K562 (cell line): ENCODE data around the gene NYAP1. TPM values are rescaled to one million over a fixed set of nuclear protein-coding genes. Genes with fewer than 3 reads are reported as not detected.

Experiments used
- CEBPB ChIP-seq: fragments of 450-650 bp; IDR thresholded peaks from 2 replicates; pipeline ENCODE4 v1.6.1; 2016; ENCODE audit warnings: missing genetic modification characterization, missing compliant biosample characterization
- polyA plus RNA-seq, 8 experiments: library from polyadenylated mRNA; depleted of rRNA in 4 of 8; stranded (reverse) in 5 of 8; unstranded in 3 of 8; fragments of >200 nt; fragmentation: Nextera tagmentation in 2 of 8; fragmentation: Illumina TruSeq in 1 of 8; extraction: Ambion mirVana in 2 of 8; extraction: Trizol in 1 of 8; gene quantifications; 2 replicates each; pipeline versions ENCODE4 v1.2.1 to v1.2.3, GENCODE V29; 2011 to 2014; ENCODE audit warnings: inconsistent platforms in 1 of 8, missing spikeins in 1 of 8
- total RNA-seq, 7 experiments: library from RNA; depleted of rRNA in 6 of 7; stranded (reverse); fragments of >200 nt in 6 of 7; fragmentation: Illumina TruSeq in 2 of 7; extraction: Trizol in 2 of 7; gene quantifications; 2 replicates each; pipeline versions ENCODE4 v1.2.1 to v1.2.3, GENCODE V29; 2011 to 2021; ENCODE audit warnings: low replicate concordance in 1 of 7
- TF ChIP-seq, protein P1 (sequence below), 2 experiments: fragments of 450-650 bp; IDR thresholded peaks; 2 replicates each; pipeline ENCODE4 v1.6.1; 2016
- TF ChIP-seq, protein P2 (sequence below): sonication (generic); formaldehyde crosslinking; IDR thresholded peaks from 2 replicates; pipeline ENCODE4 v1.8.1; 2023; ENCODE audit warnings: mild to moderate bottlenecking, missing genetic modification reagents
- TF ChIP-seq, protein P3 (sequence below): fragments of 250-450 bp; sonication (Bioruptor Pico); IDR thresholded peaks from 2 replicates; pipeline ENCODE4 v1.5.0; 2020; ENCODE audit warnings: mild to moderate bottlenecking, borderline replicate concordance
- TF ChIP-seq, protein P4 (sequence below), 2 experiments: fragments of 450-650 bp in 1 of 2; sonication (generic) in 1 of 2; formaldehyde crosslinking in 1 of 2; IDR thresholded peaks in 1 of 2; conservative IDR thresholded peaks in 1 of 2; 2 replicates each; pipeline versions ENCODE4 v1.6.1 to v1.8.1; 2016 to 2023; ENCODE audit warnings: mild to moderate bottlenecking in 2 of 2, moderate library complexity in 2 of 2, inconsistent platforms in 1 of 2, missing genetic modification reagents in 1 of 2
- TF ChIP-seq, protein P5 (sequence below): fragments of 250-450 bp; sonication (Bioruptor Pico); IDR thresholded peaks from 2 replicates; pipeline ENCODE4 v1.5.0; 2021; ENCODE audit warnings: mild to moderate bottlenecking, borderline replicate concordance

The NYAP1 gene
- total and polyA plus RNA-seq, 9 of the 15 experiments (the other 6 are each of a cell fraction or from before 2014, with no cell fraction given) = 0.11 to 0.88 (median 0.22) TPM; not detected in 2

DNA sequence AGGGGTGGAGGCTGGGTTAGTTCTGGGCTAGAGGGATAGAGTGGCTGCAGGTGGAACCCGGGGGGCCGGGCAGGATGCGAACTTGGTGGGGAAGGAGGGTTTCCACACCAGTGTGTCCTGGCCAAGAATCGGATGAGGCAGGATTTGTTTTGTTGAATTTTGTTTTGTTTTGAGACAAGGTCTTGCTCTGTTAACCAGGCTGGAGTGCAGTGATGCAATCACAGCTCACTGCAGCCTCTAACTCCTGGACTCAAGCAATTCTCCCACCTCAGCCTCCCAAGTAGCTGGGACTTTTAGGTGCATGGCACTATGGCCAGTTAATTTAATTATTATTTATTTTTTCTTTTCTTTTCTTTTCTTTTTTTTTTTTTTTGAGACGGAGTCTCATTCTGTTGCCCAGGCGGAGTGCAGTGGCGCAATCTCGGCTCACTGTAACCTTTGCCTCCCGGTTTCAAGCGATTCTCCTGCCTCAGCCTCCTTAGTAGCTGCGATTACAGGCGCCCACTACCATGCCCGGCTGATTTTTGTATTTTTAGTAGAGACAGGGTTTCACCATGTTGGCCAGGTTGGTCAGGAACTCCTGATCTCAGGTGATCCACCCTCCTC, 34.4 kb upstream of the NYAP1 start (continued):
- TF ChIP-seq, protein P1, sequence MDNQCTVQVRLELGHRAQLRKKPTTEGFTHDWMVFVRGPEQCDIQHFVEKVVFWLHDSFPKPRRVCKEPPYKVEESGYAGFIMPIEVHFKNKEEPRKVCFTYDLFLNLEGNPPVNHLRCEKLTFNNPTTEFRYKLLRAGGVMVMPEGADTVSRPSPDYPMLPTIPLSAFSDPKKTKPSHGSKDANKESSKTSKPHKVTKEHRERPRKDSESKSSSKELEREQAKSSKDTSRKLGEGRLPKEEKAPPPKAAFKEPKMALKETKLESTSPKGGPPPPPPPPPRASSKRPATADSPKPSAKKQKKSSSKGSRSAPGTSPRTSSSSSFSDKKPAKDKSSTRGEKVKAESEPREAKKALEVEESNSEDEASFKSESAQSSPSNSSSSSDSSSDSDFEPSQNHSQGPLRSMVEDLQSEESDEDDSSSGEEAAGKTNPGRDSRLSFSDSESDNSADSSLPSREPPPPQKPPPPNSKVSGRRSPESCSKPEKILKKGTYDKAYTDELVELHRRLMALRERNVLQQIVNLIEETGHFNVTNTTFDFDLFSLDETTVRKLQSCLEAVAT (IDR thresholded peaks at IDR 0.05) = peak in 1 of 2 experiments; percentile 61; a peak in 1 of 4 replicates
- TF ChIP-seq, protein P2, sequence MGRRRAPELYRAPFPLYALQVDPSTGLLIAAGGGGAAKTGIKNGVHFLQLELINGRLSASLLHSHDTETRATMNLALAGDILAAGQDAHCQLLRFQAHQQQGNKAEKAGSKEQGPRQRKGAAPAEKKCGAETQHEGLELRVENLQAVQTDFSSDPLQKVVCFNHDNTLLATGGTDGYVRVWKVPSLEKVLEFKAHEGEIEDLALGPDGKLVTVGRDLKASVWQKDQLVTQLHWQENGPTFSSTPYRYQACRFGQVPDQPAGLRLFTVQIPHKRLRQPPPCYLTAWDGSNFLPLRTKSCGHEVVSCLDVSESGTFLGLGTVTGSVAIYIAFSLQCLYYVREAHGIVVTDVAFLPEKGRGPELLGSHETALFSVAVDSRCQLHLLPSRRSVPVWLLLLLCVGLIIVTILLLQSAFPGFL (CRISPR knock-in tag) = no peak
- peak; percentile 85 for TF ChIP-seq CEBPB (tag)
- TF ChIP-seq, protein P3, sequence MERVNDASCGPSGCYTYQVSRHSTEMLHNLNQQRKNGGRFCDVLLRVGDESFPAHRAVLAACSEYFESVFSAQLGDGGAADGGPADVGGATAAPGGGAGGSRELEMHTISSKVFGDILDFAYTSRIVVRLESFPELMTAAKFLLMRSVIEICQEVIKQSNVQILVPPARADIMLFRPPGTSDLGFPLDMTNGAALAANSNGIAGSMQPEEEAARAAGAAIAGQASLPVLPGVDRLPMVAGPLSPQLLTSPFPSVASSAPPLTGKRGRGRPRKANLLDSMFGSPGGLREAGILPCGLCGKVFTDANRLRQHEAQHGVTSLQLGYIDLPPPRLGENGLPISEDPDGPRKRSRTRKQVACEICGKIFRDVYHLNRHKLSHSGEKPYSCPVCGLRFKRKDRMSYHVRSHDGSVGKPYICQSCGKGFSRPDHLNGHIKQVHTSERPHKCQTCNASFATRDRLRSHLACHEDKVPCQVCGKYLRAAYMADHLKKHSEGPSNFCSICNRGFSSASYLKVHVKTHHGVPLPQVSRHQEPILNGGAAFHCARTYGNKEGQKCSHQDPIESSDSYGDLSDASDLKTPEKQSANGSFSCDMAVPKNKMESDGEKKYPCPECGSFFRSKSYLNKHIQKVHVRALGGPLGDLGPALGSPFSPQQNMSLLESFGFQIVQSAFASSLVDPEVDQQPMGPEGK (CRISPR knock-in tag) = no peak
- TF ChIP-seq, protein P4, sequence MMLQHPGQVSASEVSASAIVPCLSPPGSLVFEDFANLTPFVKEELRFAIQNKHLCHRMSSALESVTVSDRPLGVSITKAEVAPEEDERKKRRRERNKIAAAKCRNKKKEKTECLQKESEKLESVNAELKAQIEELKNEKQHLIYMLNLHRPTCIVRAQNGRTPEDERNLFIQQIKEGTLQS (IDR thresholded peaks at IDR 0.05) = peak; percentile 85
- TF ChIP-seq, protein P4 (CRISPR knock-in tag; conservative IDR thresholded peaks at IDR 0.05) = no peak
- TF ChIP-seq, protein P5, sequence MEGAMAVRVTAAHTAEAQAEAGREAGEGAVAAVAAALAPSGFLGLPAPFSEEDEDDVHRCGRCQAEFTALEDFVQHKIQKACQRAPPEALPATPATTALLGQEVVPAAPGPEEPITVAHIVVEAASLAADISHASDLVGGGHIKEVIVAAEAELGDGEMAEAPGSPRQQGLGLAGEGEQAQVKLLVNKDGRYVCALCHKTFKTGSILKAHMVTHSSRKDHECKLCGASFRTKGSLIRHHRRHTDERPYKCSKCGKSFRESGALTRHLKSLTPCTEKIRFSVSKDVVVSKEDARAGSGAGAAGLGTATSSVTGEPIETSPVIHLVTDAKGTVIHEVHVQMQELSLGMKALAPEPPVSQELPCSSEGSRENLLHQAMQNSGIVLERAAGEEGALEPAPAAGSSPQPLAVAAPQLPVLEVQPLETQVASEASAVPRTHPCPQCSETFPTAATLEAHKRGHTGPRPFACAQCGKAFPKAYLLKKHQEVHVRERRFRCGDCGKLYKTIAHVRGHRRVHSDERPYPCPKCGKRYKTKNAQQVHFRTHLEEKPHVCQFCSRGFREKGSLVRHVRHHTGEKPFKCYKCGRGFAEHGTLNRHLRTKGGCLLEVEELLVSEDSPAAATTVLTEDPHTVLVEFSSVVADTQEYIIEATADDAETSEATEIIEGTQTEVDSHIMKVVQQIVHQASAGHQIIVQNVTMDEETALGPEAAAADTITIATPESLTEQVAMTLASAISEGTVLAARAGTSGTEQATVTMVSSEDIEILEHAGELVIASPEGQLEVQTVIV (CRISPR knock-in tag) = no peak
